Smooth muscle cell of the umbilical artery (primary cell): Measurements from ENCODE around the gene TAS2R8. TPM values are rescaled to one million over a fixed set of nuclear protein-coding genes. Genes with fewer than 3 reads are reported as not detected.

Experiments used
- total RNA-seq: library from RNA; depleted of rRNA; stranded (reverse); fragments of >200 nt; gene quantifications from 2 replicates; pipeline ENCODE4 v1.2.3, GENCODE V29; 2014

The TAS2R8 gene
- total RNA-seq: not detected in 2 replicates

GRCh38 chr12:10807186-10807585, at the start of gene TAS2R8:
TAS2R8 (minus strand) TSS chr12:10807286; CDS start chr12:10806980, 306 bp downstream.

GRCh38 chr12:10849425-10849878, 42.4 kb upstream of the TAS2R8 start, which contains the start of gene PRR4:
PRR4 (minus strand) TSS chr12:10849475; CDS start chr12:10849437, 38 bp downstream.

GRCh38 chr12:10826258-10826657, 19.2 kb upstream of the TAS2R8 start, which contains the start of gene TAS2R10:
TAS2R10 (minus strand) TSS chr12:10826358; CDS start chr12:10826269, 89 bp downstream.

GRCh38 chr12:10810068-10810467, 3.0 kb upstream of the TAS2R8 start, which contains the start of gene TAS2R9:
TAS2R9 (minus strand) TSS chr12:10810168; CDS start chr12:10810075, 93 bp downstream.

GRCh38 chr12:10802587-10802986, 4.5 kb downstream of the TAS2R8 start, which contains the start of gene TAS2R7:
TAS2R7 (minus strand) TSS chr12:10802627; CDS start chr12:10802570, 57 bp downstream.

Other genes starting within 250 kb of the TAS2R8 start
- gene MAGOHB, start 193.7 kb downstream of the TAS2R8 start, total RNA-seq: 21.4 and 22.7 TPM in 2 replicates
- gene STYK1, start 133.2 kb downstream of the TAS2R8 start, total RNA-seq: 1.6 TPM in 1 of 2 replicates, not detected in the other
- gene YBX3, start 84.0 kb downstream of the TAS2R8 start, total RNA-seq: 42.8 and 112 TPM in 2 replicates
- not detected in 2 replicates for gene TAS2R7, start 4.7 kb downstream of the TAS2R8 start, total RNA-seq
- gene TAS2R9, start 2.9 kb upstream of the TAS2R8 start, total RNA-seq: 0.30 and 0.37 TPM in 2 replicates
- 0.59 and 2.4 TPM in 2 replicates for gene TAS2R10, start 19.1 kb upstream of the TAS2R8 start, total RNA-seq
- gene PRR4, start 42.2 kb upstream of the TAS2R8 start, total RNA-seq: 1.2 and 2.0 TPM in 2 replicates
- 17.6 and 21.4 TPM in 2 replicates for gene PRH1, start 77.0 kb upstream of the TAS2R8 start, total RNA-seq
- gene TAS2R13, start 102.3 kb upstream of the TAS2R8 start, total RNA-seq: 1.2 and 4.2 TPM in 2 replicates
- 0.28 TPM in 1 of 2 replicates, not detected in the other for gene PRH2, start 122.0 kb upstream of the TAS2R8 start, total RNA-seq
- 4.2 and 5.4 TPM in 2 replicates for gene TAS2R14, start 132.0 kb upstream of the TAS2R8 start, total RNA-seq
- 3.9 and 8.6 TPM in 2 replicates for gene TAS2R50, start 179.6 kb upstream of the TAS2R8 start, total RNA-seq
- gene TAS2R20, start 191.0 kb upstream of the TAS2R8 start, total RNA-seq: 3.9 and 6.6 TPM in 2 replicates
- gene TAS2R19, start 215.3 kb upstream of the TAS2R8 start, total RNA-seq: 4.8 and 11.1 TPM in 2 replicates
- gene TAS2R31, start 224.1 kb upstream of the TAS2R8 start, total RNA-seq: 6.8 and 10.9 TPM in 2 replicates